CD4-positive, CD25-positive, alpha-beta regulatory T cell (primary cell): ENCODE data around the gene COP1. TPM values are rescaled to one million over a fixed set of nuclear protein-coding genes. Genes with fewer than 3 reads are reported as not detected.
"Not testable (repeated sequence)": the region's sequence is repeated elsewhere in the genome, so short reads cannot be mapped to it uniquely, and the experiment has no call there.

ENCODE experiments used
- ATAC-seq, 2 donors: fragments of 150-1000 bp; cut with Tn5 transposase; one replicate each; pipeline ENCODE4 v1.10.0; 2021; ENCODE audit warnings: low read depth in 2 of 2, moderate number of reproducible peaks in 2 of 2, moderate library complexity in 1 of 2
- DNase-seq, 3 donors: peaks; one replicate each; pipeline versions ENCODE4 v3.0.0 to v3.0.0-alpha.2; 2012 to 2022; ENCODE audit warnings: mixed read lengths in 1 of 3
- H3K27ac ChIP-seq: one replicate; pipeline ENCODE4 v1.7.0; 2013; ENCODE audit warnings: mild to moderate bottlenecking, low read length; ENCODE audit not compliant: insufficient read depth, poor library complexity, severe bottlenecking
- H3K27me3 ChIP-seq: one replicate; pipeline ENCODE4 v1.7.0; 2013; ENCODE audit warnings: low read length; ENCODE audit not compliant: control insufficient read depth, insufficient read depth
- H3K36me3 ChIP-seq: one replicate; pipeline ENCODE4 v1.7.0; 2013; ENCODE audit warnings: mild to moderate bottlenecking, low read length, moderate library complexity; ENCODE audit not compliant: control insufficient read depth, insufficient read depth
- H3K4me1 ChIP-seq: 2 replicates; pipeline ENCODE4 v1.7.0; 2013; ENCODE audit warnings: mild to moderate bottlenecking, low read length; ENCODE audit not compliant: insufficient read depth, control insufficient read depth, poor library complexity, severe bottlenecking
- H3K4me3 ChIP-seq: one replicate; pipeline ENCODE4 v1.7.0; 2013; ENCODE audit warnings: low read depth, mild to moderate bottlenecking, low read length, moderate library complexity
- H3K9me3 ChIP-seq, 2 experiments: 1 replicate in 1 of 2; 2 replicates in 1 of 2; pipeline ENCODE4 v1.7.0; 2013; ENCODE audit warnings: low read length in 2 of 2, mild to moderate bottlenecking in 1 of 2, moderate library complexity in 1 of 2; ENCODE audit not compliant: control insufficient read depth in 2 of 2
- H3K27ac Mint-ChIP-seq, 3 donors: one replicate each; pipeline ENCODE4 v1.8.0; 2020 to 2022; ENCODE audit warnings: mild to moderate bottlenecking in 3 of 3, mixed read lengths in 3 of 3, moderate library complexity in 2 of 3
- H3K27me3 Mint-ChIP-seq: one replicate; pipeline ENCODE4 v1.8.0; 2022; ENCODE audit warnings: mild to moderate bottlenecking, mixed read lengths
- H3K36me3 Mint-ChIP-seq: one replicate; pipeline ENCODE4 v1.8.0; 2020; ENCODE audit warnings: mixed read lengths
- H3K4me1 Mint-ChIP-seq, 4 donors: one replicate each; pipeline ENCODE4 v1.8.0; 2020 to 2022; ENCODE audit warnings: mixed read lengths in 4 of 4, mild to moderate bottlenecking in 1 of 4
- H3K4me3 Mint-ChIP-seq, 4 donors: one replicate each; pipeline ENCODE4 v1.8.0; 2020 to 2022; ENCODE audit warnings: mild to moderate bottlenecking in 4 of 4, mixed read lengths in 4 of 4, moderate library complexity in 3 of 4
- H3K9me3 Mint-ChIP-seq, 7 donors: one replicate each; pipeline ENCODE4 v1.8.0; 2020 to 2022; ENCODE audit warnings: mixed read lengths in 7 of 7, mild to moderate bottlenecking in 3 of 7, moderate library complexity in 2 of 7
- polyA plus RNA-seq, 4 donors: library from polyadenylated mRNA; unstranded; fragments of 300-500 nt; fragmentation: Illumina TruSeq; gene quantifications; one replicate each; pipeline ENCODE4 v1.2.3, GENCODE V29; 2021
- total RNA-seq: library from RNA; stranded (reverse); gene quantifications from one replicate; pipeline ENCODE4 v1.2.3, GENCODE V29; 2022

COP1 gene
- total and polyA plus RNA-seq, 5 donors from 2014 or later, result 37.7 to 53.9 (median 42.0) TPM

DNA sequence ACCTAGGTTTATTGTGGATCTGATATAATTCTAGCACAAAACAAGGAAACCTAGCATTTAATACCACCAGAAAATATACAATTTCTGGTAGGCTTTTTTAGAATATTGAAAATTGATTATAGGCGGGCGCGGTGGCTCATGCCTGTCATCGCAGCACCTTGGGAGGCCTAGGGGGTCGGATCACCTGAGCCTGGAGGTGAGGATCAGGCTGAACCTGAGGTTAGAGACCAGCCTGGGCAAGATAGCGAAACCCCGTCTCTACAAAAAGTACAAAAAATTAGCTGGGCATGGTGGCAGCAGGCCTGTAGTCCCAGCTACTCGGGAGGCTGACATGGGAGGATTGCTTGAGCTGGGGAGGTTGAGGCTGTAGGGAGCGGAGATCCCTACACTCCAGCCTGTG is 948 bp upstream of the COP1 start:
- ATAC-seq (no peak), DNase-seq (no peak)
- peaks cover 6% of the 10 kb centered on the region for H3K27me3 Mint-ChIP-seq
- peak overlapping the region; percentile 95 to 100 (median 100) for H3K4me3 Mint-ChIP-seq
- H3K27ac ChIP-seq, result peak overlapping the region; percentile 93
- peaks cover 31% of the 10 kb centered on the region for H3K4me1 ChIP-seq
- H3K36me3 ChIP-seq, result no peaks in the 10 kb centered on the region
- peaks cover 29 to 44% (median 32%) of the 10 kb centered on the region in 4 donors for H3K4me1 Mint-ChIP-seq
- H3K27ac Mint-ChIP-seq, result peak overlapping the region; percentile 97 to 99 (median 98)
- H3K4me3 ChIP-seq, result peak overlapping the region; percentile 100
- peaks cover 0 to 2% (median 0%) of the 10 kb centered on the region in 7 donors for H3K9me3 Mint-ChIP-seq
- H3K27me3 ChIP-seq, result no peaks in the 10 kb centered on the region
- peaks cover 3% of the 10 kb centered on the region for H3K36me3 Mint-ChIP-seq
- no peaks in the 10 kb centered on the region for H3K9me3 ChIP-seq

DNA sequence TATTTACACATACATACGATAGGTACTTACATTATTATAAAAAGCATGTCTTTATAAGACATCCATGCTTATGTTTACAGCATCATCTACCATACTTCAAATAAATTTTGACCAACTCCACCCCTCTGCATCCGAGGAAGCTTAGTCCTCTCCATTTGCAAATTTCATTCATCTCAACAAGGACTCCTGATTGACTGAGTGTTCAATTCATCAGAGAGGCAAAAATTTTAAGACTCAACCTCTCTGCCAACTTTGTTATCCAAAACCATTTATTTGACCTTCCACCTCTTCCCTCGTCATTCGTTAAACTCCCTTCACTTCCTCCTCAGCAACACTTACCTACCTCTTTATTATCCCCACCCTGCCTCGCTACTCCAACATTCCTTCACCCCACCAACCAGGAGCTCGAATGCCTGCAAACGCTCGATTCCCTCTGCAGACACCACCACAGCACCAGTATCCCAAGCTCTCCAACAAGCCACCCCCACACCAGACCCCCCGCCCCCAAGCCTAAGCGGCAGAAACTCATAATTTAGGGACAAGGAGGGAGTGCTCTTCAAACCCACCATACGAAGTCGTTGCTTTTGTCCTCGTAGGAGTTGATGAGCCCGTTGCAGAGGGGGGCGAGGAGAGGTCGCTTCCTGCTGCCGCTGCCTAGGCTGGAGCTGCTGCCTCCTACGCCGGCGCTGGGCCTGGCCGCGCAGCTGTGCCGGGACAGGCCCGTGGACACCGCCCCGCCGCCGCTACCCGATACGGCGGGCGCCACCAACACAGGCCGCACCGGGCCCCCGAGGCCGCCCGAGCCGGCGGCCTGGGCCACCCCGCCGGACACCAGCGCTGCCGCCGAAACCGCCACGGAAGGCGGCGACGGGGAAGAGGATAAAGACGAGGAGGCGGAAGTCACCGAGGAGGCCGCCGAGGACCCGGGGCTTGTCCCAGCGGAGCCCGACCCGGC is 803 bp downstream of the COP1 start:
- peak overlapping the region; percentile 70 to 98 (median 96) for H3K27ac Mint-ChIP-seq

DNA sequence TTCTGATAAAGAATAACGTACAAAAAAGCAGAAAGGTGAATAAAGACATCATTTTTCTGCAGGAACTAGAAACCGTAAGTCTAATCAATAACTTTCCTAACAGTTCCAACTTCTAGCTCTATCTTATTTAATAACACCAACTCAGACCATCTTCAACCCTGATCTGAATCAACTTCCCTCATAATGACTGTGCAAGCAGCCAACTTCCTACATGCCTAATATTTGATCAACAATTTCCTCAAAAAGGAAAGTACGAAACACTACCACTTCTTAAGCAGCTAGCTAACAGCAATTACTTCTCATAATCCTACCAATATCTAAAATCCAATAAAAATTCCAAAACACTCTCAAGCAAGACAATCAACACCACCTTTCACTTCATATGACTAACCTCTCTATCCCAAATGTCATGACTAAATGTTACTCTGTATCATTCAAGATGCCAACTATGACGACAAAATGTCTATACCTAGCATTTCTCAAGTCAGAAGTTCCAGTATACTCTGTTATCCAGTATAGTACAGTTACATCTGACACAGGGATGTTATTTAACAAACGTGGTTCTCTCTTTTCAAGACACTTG is 1.7 kb downstream of the COP1 start:
- ATAC-seq, result no peak

More for the DNA sequence above, 803 bp downstream of the COP1 start:
- Histone ChIP-seq H3K36me3 (no peaks in the 10 kb centered on the region), H3K9me3 (no peaks in the 10 kb centered on the region), H3K27ac (peak overlapping the region; percentile 93), H3K4me3 (peak overlapping the region; percentile 100), H3K27me3 (no peaks in the 10 kb centered on the region), H3K4me1 (peaks cover 31% of the 10 kb centered on the region)
- DNase-seq (peak in 2 of 3 donors; percentile 6 to 67), ATAC-seq (peak; percentile 10)
- peak overlapping the region; percentile 99 to 100 (median 99) for H3K4me3 Mint-ChIP-seq
- peaks cover 10% of the 10 kb centered on the region for H3K36me3 Mint-ChIP-seq
- peaks cover 40 to 58% (median 40%) of the 10 kb centered on the region in 4 donors for H3K4me1 Mint-ChIP-seq
- peaks cover 0 to 2% (median 0%) of the 10 kb centered on the region in 7 donors for H3K9me3 Mint-ChIP-seq
- peaks cover 6% of the 10 kb centered on the region for H3K27me3 Mint-ChIP-seq

DNA sequence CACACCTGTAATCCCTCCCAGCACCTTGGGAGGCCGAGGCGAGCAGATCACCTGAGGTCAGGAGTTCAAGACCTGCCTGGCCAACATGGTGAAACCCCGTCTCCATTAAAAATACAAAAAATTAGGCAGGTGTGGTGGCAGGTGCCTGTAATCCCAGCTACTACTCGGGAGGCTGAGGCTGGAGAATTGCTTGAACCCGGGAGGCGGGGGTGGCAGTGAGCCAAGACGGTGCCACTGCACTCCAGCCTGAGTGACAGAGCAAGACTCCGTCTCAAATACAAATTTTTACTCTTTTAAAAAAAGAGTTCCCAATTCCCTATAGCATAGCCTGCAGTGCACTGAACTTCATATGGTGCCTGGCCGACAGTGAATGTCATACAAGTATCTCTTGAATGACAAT is 2.4 kb downstream of the COP1 start:
- H3K4me3 ChIP-seq, result peak overlapping the region; percentile 100
- Mint-ChIP-seq H3K4me1 (peaks cover 47 to 70% (median 51%) of the 10 kb centered on the region in 4 donors), H3K27ac (peak overlapping the region in 2 of 3 donors; percentile 56 to 95), H3K4me3 (peak overlapping the region; percentile 91 to 99 (median 99))
- not testable (repeated sequence) for H3K27me3 ChIP-seq, ATAC-seq, H3K27me3 Mint-ChIP-seq, H3K9me3 Mint-ChIP-seq, DNase-seq, H3K36me3 Mint-ChIP-seq, H3K9me3 ChIP-seq, H3K27ac ChIP-seq, H3K36me3 ChIP-seq
- peaks cover 40% of the 10 kb centered on the region for H3K4me1 ChIP-seq

More for the DNA sequence above, 1.7 kb downstream of the COP1 start:
- peak overlapping the region; percentile 93 for H3K27ac ChIP-seq
- DNase-seq, result peak in 1 of 3 donors; percentile 17
- no peaks in the 10 kb centered on the region for H3K9me3 ChIP-seq
- Mint-ChIP-seq H3K9me3 (peaks cover 0 to 2% (median 0%) of the 10 kb centered on the region in 7 donors), H3K27ac (peak overlapping the region; percentile 7 to 95 (median 70)), H3K4me1 (peaks cover 41 to 63% (median 44%) of the 10 kb centered on the region in 4 donors), H3K36me3 (peaks cover 10% of the 10 kb centered on the region), H3K4me3 (peak overlapping the region; percentile 91 to 99 (median 99)), H3K27me3 (peaks cover 6% of the 10 kb centered on the region)
- no peaks in the 10 kb centered on the region for H3K27me3 ChIP-seq
- peak overlapping the region; percentile 100 for H3K4me3 ChIP-seq
- H3K36me3 ChIP-seq, result no peaks in the 10 kb centered on the region
- peaks cover 35% of the 10 kb centered on the region for H3K4me1 ChIP-seq

DNA sequence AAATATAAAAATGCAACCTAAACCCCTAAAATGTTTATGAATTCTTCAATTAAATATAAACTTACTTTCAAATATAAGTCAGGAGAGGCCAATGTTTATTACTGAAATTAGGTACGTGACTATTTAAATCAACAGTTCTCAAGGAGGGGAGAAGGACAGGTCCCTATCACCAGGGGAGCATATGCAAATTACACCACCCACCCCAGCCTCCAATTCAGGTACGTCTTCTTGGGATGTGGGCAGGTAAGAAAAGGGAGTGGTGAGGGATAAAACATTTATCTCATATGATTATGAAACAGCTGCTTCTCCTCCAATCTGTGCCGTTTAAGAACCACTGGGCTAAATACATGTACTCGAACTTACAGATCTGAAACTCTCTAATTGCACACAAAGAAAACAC is 3.4 kb downstream of the COP1 start:
- H3K27me3 ChIP-seq, result no peaks in the 10 kb centered on the region

DNA sequence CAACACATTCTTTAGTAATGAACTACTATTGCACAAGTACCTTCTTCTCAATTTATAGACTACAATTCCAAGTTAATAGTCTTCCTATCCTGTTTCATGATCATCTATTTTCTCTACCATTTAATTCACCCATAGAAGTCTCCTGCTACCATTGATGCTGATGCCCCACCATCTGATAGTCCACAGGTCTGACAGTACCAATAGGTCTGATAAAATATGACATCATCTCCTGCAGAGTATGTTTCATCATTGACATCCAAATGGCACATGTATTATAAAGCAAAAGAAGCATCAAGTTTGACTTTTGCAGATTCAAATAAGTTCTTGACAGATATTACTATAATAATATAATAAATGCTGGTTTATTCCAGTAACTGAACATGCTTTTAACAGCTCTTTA is 5.5 kb downstream of the COP1 start:
- peaks cover 48% of the 10 kb centered on the region for H3K4me1 ChIP-seq
- no peaks in the 10 kb centered on the region for H3K27me3 ChIP-seq
- no peaks in the 10 kb centered on the region for H3K9me3 ChIP-seq
- H3K4me3 Mint-ChIP-seq, result peak overlapping the region in 3 of 4 donors; percentile 10 to 52 (median 18)
- DNase-seq, result no peak
- H3K27ac Mint-ChIP-seq, result no peak overlapping the region
- peaks cover 59 to 83% (median 66%) of the 10 kb centered on the region in 4 donors for H3K4me1 Mint-ChIP-seq
- H3K9me3 Mint-ChIP-seq, result peaks cover 0 to 2% (median 0%) of the 10 kb centered on the region in 7 donors
- H3K27ac ChIP-seq, result no peak overlapping the region
- peak overlapping the region; percentile 3 for H3K4me3 ChIP-seq
- no peak for ATAC-seq
- no peaks in the 10 kb centered on the region for H3K36me3 ChIP-seq
- H3K36me3 Mint-ChIP-seq, result peaks cover 15% of the 10 kb centered on the region
- H3K27me3 Mint-ChIP-seq, result no peaks in the 10 kb centered on the region

More for the DNA sequence above, 3.4 kb downstream of the COP1 start:
- no peaks in the 10 kb centered on the region for H3K36me3 ChIP-seq
- H3K9me3 ChIP-seq, result no peaks in the 10 kb centered on the region
- H3K27ac ChIP-seq, result no peak overlapping the region
- peaks cover 50 to 79% (median 54%) of the 10 kb centered on the region in 4 donors for H3K4me1 Mint-ChIP-seq
- peaks cover 40% of the 10 kb centered on the region for H3K4me1 ChIP-seq
- ATAC-seq (no peak), DNase-seq (no peak)
- peak overlapping the region; percentile 16 to 91 (median 38) for H3K4me3 Mint-ChIP-seq
- peaks cover 6% of the 10 kb centered on the region for H3K27me3 Mint-ChIP-seq
- peaks cover 11% of the 10 kb centered on the region for H3K36me3 Mint-ChIP-seq
- peak overlapping the region; percentile 54 for H3K4me3 ChIP-seq
- peaks cover 0 to 2% (median 0%) of the 10 kb centered on the region in 7 donors for H3K9me3 Mint-ChIP-seq
- no peak overlapping the region for H3K27ac Mint-ChIP-seq

DNA sequence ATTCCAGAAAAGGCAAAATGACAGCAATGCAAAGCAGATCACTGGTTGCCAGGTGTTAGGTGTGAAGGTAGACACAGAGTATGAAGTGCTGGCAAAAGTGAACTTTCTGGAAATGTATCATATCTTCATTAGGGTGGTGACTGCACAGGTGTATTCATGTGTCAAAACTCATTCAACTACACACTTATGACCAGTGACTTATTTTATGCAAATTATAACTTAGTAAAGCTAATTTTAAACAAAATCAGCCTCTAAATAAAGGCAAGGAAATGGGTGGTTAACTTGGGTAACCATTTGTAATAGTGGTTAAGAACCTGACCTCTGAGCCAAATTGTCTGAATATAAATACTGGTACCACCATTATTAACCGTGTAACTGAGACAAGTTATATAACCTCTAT is 7.4 kb downstream of the COP1 start:
- H3K4me1 ChIP-seq, result peaks cover 41% of the 10 kb centered on the region
- Mint-ChIP-seq H3K36me3 (peaks cover 12% of the 10 kb centered on the region), H3K27ac (peak overlapping the region in 1 of 3 donors; percentile 49), H3K9me3 (no peaks in the 10 kb centered on the region), H3K4me1 (peaks cover 56 to 86% (median 68%) of the 10 kb centered on the region in 4 donors), H3K27me3 (no peaks in the 10 kb centered on the region), H3K4me3 (peak overlapping the region in 2 of 4 donors; percentile 15 to 25)
- no peak overlapping the region for H3K4me3 ChIP-seq
- DNase-seq, result no peak
- no peaks in the 10 kb centered on the region for H3K27me3 ChIP-seq
- no peak for ATAC-seq
- no peaks in the 10 kb centered on the region for H3K9me3 ChIP-seq
- H3K36me3 ChIP-seq, result no peaks in the 10 kb centered on the region
- no peak overlapping the region for H3K27ac ChIP-seq
